Measurements from ENCODE around the gene BRMS1. TPM values are rescaled to one million over a fixed set of nuclear protein-coding genes. Genes with fewer than 3 reads are reported as not detected.

The BRMS1 gene
- total and polyA plus RNA-seq, 2 experiments from 2014 or later, result 59.1 to 61.7 TPM

- Histone ChIP-seq H3K79me2 (replicated peaks; ENCODE audit: insufficient read depth) (peaks cover 3% of the 10 kb centered on the region; the same call in 1 of the 2 replicates), H3K36me3 (ENCODE audit: insufficient read depth) (no peaks in the 10 kb centered on the region; the same call in 1 of the 2 replicates), H2AFZ (no peak overlapping the region), H4K20me1 (replicated peaks; ENCODE audit: insufficient read depth) (no peaks in the 10 kb centered on the region; the same call in 1 of the 2 replicates), H3K4me1 (ENCODE audit: insufficient read depth) (peaks cover 16% of the 10 kb centered on the region; the same call in 1 of the 2 replicates), H3K4me2 (no peak overlapping the region), H3K27ac (ENCODE audit: low read depth) (no peak overlapping the region), H3K4me3 (no peak overlapping the region), H3F3A (replicated peaks; ENCODE audit: low read depth) (0 out of 2 replicates have a peak, but pooled peaks cover 6% of the 10 kb centered on the region), H3K9me2 (ENCODE audit: insufficient read depth) (no peaks in the 10 kb centered on the region), H3K27me3 (ENCODE audit: insufficient read depth) (no peaks in the 10 kb centered on the region)
- TF ChIP-seq ZNF462 (CRISPR knock-in tag; IDR thresholded peaks at IDR 0.05) (no peak), ETS1 (IDR thresholded peaks at IDR 0.05) (no peak), ZNF114 (CRISPR knock-in tag; IDR thresholded peaks at IDR 0.05) (no peak), NANOG (IDR thresholded peaks at IDR 0.05; ENCODE audit: borderline replicate concordance) (no peak), EZH2phosphoT487 (IDR thresholded peaks at IDR 0.05; ENCODE audit: unreplicated experiment) (no peak), REST (IDR thresholded peaks at IDR 0.05; ENCODE audit: unreplicated experiment) (no peak), CREB1 (CRISPR knock-in tag; IDR thresholded peaks at IDR 0.05; ENCODE audit: low read depth) (no peak), STAT1 (IDR thresholded peaks at IDR 0.05; ENCODE audit: unreplicated experiment) (no peak), EZH2 (IDR thresholded peaks at IDR 0.05; ENCODE audit: low read depth, unreplicated experiment) (no peak), ZNF331 (CRISPR knock-in tag; IDR thresholded peaks at IDR 0.05; ENCODE audit: low read depth) (no peak), POLR2AphosphoS5 (IDR thresholded peaks at IDR 0.05; ENCODE audit: low read depth) (no peak), CTCF (conservative IDR thresholded peaks at IDR 0.05; ENCODE audit: low read depth in 2 of 2) (no peak), JUNB (IDR thresholded peaks at IDR 0.05; ENCODE audit: unreplicated experiment) (no peak)
- no peaks in the 10 kb centered on the region; the same call in 2 of the 3 replicates for H3K9me3 Mint-ChIP-seq
- peaks cover 22% of the 10 kb centered on the region for H3K4me1 Mint-ChIP-seq
- H3K4me3 Mint-ChIP-seq, result no peak overlapping the region
- ATAC-seq (no peak), DNase-seq (ENCODE audit: low spot score) (no peak)
- peaks cover 25% of the 10 kb centered on the region for H3K36me3 Mint-ChIP-seq (ENCODE audit: low read depth)
- H3K27ac Mint-ChIP-seq, result no peak overlapping the region
- H3K27me3 Mint-ChIP-seq (ENCODE audit: insufficient read depth, low read depth, poor library complexity), result peaks cover 11% of the 10 kb centered on the region
Observed at GRCh38 chr11:66338276-66339161, 6.4 kb downstream of the BRMS1 start.

Data from GM23338 (cell line).